H1 (cell line): ENCODE results near the gene ACP3. TPM values are rescaled to one million over a fixed set of nuclear protein-coding genes. Genes with fewer than 3 reads are reported as not detected.
A peak's percentile ranks its signal among the peaks of the same experiment; 100 is the strongest.

Experiments
- CTCF ChIA-PET: fragments of 300-600 bp; sonication (Branson Sonifier 250); formaldehyde crosslinking; loops from one replicate; lab custom pipeline; 2021; ENCODE audit not compliant: partially characterized antibody; lab: Charles Lee
- POLR2A ChIA-PET: fragments of 300-600 bp; sonication (Branson Sonifier 250); formaldehyde crosslinking; loops from one replicate; lab custom pipeline; 2021; ENCODE audit warnings: inconsistent platforms; ENCODE audit not compliant: partially characterized antibody; lab: Charles Lee
- DNase-seq, 2 experiments: peaks; one replicate each; pipeline versions ENCODE4 v3.0.0 to v3.0.0-alpha.2; 2010 to 2022; ENCODE audit warnings: low spot score in 2 of 2, low read depth in 1 of 2, mixed read lengths in 1 of 2
- FAIRE-seq: peaks from 2 replicates; lab custom pipeline; 2011; peaks lifted over from hg19 to GRCh38; lab: Jason Lieb, UNC
- H2AFZ ChIP-seq: 2 replicates; pipeline ENCODE4 v1.8.1; 2012; ENCODE audit warnings: low read length, inconsistent platforms
- H2AK5ac ChIP-seq: 2 replicates; pipeline ENCODE4 v1.6.1; 2013; ENCODE audit warnings: low read depth, low read length
- H2BK120ac ChIP-seq: replicated peaks from 2 replicates; pipeline ENCODE3; 2013; ENCODE audit warnings: low read depth, low read length, inconsistent platforms
- H2BK12ac ChIP-seq: 2 replicates; pipeline ENCODE4 v1.6.1; 2013; ENCODE audit warnings: low read depth, low read length
- H2BK15ac ChIP-seq: 2 replicates; pipeline ENCODE4 v1.6.1; 2013; ENCODE audit warnings: low read length
- H2BK20ac ChIP-seq: 2 replicates; pipeline ENCODE4 v1.6.1; 2013; ENCODE audit warnings: low read length
- H2BK5ac ChIP-seq: 2 replicates; pipeline ENCODE4 v1.6.1; 2013; ENCODE audit warnings: low read depth, low read length
- H3K14ac ChIP-seq: 2 replicates; pipeline ENCODE4 v1.6.1; 2013; ENCODE audit warnings: inconsistent platforms; ENCODE audit not compliant: insufficient read length
- H3K18ac ChIP-seq: 2 replicates; pipeline ENCODE4 v1.6.1; 2013; ENCODE audit warnings: low read length; ENCODE audit errors: extremely low read depth
- H3K23ac ChIP-seq: 2 replicates; pipeline ENCODE4 v1.6.1; 2013; ENCODE audit warnings: inconsistent platforms; ENCODE audit not compliant: insufficient read length
- H3K23me2 ChIP-seq: 2 replicates; pipeline ENCODE4 v1.6.1; 2013; ENCODE audit warnings: low read depth, low read length
- H3K27ac ChIP-seq: 2 replicates; pipeline ENCODE4 v1.6.1; 2011; ENCODE audit warnings: low read depth, low read length, inconsistent platforms
- H3K27me3 ChIP-seq, 4 experiments: replicated peaks in 1 of 4; 1 replicate in 1 of 4; 2 replicates in 3 of 4; pipeline versions ENCODE4 v1.6.1 to v1.8.1; 2011 to 2013; ENCODE audit warnings: low read length in 3 of 4, mild to moderate bottlenecking in 3 of 4, inconsistent platforms in 2 of 4, mixed read lengths in 2 of 4, moderate library complexity in 1 of 4; ENCODE audit not compliant: control insufficient read depth in 3 of 4, insufficient read depth in 3 of 4; ENCODE audit errors: extremely low read depth in 1 of 4
- H3K36me3 ChIP-seq, 4 experiments: 2 replicates each; pipeline versions ENCODE4 v1.6.1 to v1.8.1; 2011 to 2013; ENCODE audit warnings: mild to moderate bottlenecking in 4 of 4, low read length in 3 of 4, moderate library complexity in 2 of 4, control low read depth in 1 of 4, inconsistent platforms in 1 of 4; ENCODE audit not compliant: insufficient read depth in 4 of 4, control insufficient read depth in 2 of 4
- H3K4ac ChIP-seq: replicated peaks from 2 replicates; pipeline ENCODE3; 2013; ENCODE audit warnings: low read length, low read depth, mixed read lengths, inconsistent platforms; ENCODE audit not compliant: insufficient read length
- H3K4me1 ChIP-seq, 4 experiments: replicated peaks in 1 of 4; 1 replicate in 1 of 4; 2 replicates in 3 of 4; pipeline versions ENCODE4 v1.6.1 to v1.8.1; 2011 to 2013; ENCODE audit warnings: low read length in 3 of 4, inconsistent platforms in 2 of 4, mixed read lengths in 1 of 4; ENCODE audit not compliant: insufficient read depth in 4 of 4, control insufficient read depth in 3 of 4
- H3K4me2 ChIP-seq, 2 experiments: 2 replicates each; pipeline versions ENCODE4 v1.6.1 to v1.8.1; 2011 to 2013; ENCODE audit warnings: low read depth in 2 of 2, low read length in 2 of 2, control low read depth in 1 of 2, inconsistent platforms in 1 of 2, mild to moderate bottlenecking in 1 of 2; ENCODE audit not compliant: insufficient read depth in 1 of 2
- H3K4me3 ChIP-seq, 4 experiments: fragments of 200-600, 300-600 bp in 1 of 4; sonication (generic), shearing (Covaris generic), sonication (Bioruptor Twin) in 1 of 4; 2 replicates each; pipeline versions ENCODE4 v1.5.1 to v1.8.1; 2011 to 2016; ENCODE audit warnings: low read length in 4 of 4, low read depth in 3 of 4, control low read depth in 2 of 4, inconsistent platforms in 2 of 4, mild to moderate bottlenecking in 2 of 4, mixed read lengths in 1 of 4, moderate library complexity in 1 of 4; ENCODE audit not compliant: insufficient read depth in 2 of 4; ENCODE audit errors: extremely low read depth in 1 of 4
- H3K56ac ChIP-seq: replicated peaks from 2 replicates; pipeline ENCODE3; 2013; ENCODE audit warnings: low read depth, mild to moderate bottlenecking, mixed read lengths, low read length, inconsistent platforms; ENCODE audit not compliant: insufficient read length
- H3K79me1 ChIP-seq: 2 replicates; pipeline ENCODE4 v1.6.1; 2013; ENCODE audit warnings: low read depth, low read length, control low read depth
- H3K79me2 ChIP-seq, 2 experiments: 2 replicates each; pipeline versions ENCODE4 v1.6.1 to v1.8.1; 2012 to 2013; ENCODE audit warnings: low read length in 2 of 2, mild to moderate bottlenecking in 2 of 2, inconsistent platforms in 1 of 2; ENCODE audit not compliant: insufficient read depth in 2 of 2, control insufficient read depth in 1 of 2
- H3K9ac ChIP-seq, 4 experiments: replicated peaks in 1 of 4; 1 replicate in 1 of 4; 2 replicates in 3 of 4; pipeline versions ENCODE4 v1.6.1 to v1.8.1; 2011 to 2013; ENCODE audit warnings: low read depth in 3 of 4, low read length in 3 of 4, control low read depth in 2 of 4, mild to moderate bottlenecking in 2 of 4, moderate library complexity in 2 of 4, inconsistent platforms in 1 of 4; ENCODE audit errors: extremely low read depth in 1 of 4
- H3K9me3 ChIP-seq, 2 experiments: 2 replicates each; pipeline versions ENCODE4 v1.6.1 to v1.8.1; 2012 to 2013; ENCODE audit warnings: mild to moderate bottlenecking in 2 of 2, moderate library complexity in 2 of 2, control low read depth in 1 of 2, inconsistent platforms in 1 of 2, low read depth in 1 of 2, low read length in 1 of 2, mixed read lengths in 1 of 2; ENCODE audit not compliant: insufficient read depth in 2 of 2
- H4K20me1 ChIP-seq, 2 experiments: replicated peaks in 1 of 2; 2 replicates each; pipeline versions ENCODE3 to v1.8.1; 2011 to 2013; ENCODE audit warnings: inconsistent platforms in 2 of 2, low read length in 2 of 2, mild to moderate bottlenecking in 1 of 2; ENCODE audit not compliant: insufficient read depth in 2 of 2, control insufficient read depth in 1 of 2
- H4K5ac ChIP-seq: 2 replicates; pipeline ENCODE4 v1.6.1; 2013; ENCODE audit warnings: low read length, low read depth, mixed read lengths, inconsistent platforms; ENCODE audit not compliant: insufficient read length
- H4K8ac ChIP-seq: 2 replicates; pipeline ENCODE4 v1.8.0; 2013; ENCODE audit warnings: mild to moderate bottlenecking, moderate library complexity, low read length, inconsistent platforms; ENCODE audit not compliant: insufficient read depth; ENCODE audit errors: extremely low read depth
- H4K91ac ChIP-seq: replicated peaks from 2 replicates; pipeline ENCODE3; 2013; ENCODE audit warnings: low read length, mixed read lengths, inconsistent platforms; ENCODE audit not compliant: insufficient read length
- BACH1 ChIP-seq: IDR thresholded peaks from 2 replicates; pipeline ENCODE4 v1.6.1; 2012; ENCODE audit warnings: low read length, improper control_type of control experiment
- CBX5 ChIP-seq: fragments of 300-800, 300-1000 bp; sonication (generic); IDR thresholded peaks from 2 replicates; pipeline ENCODE4 v1.7.1; 2016; ENCODE audit warnings: antibody characterized with exemption, low read length, low read depth
- JUN ChIP-seq: IDR thresholded peaks from 2 replicates; pipeline ENCODE4 v1.6.1; 2011; ENCODE audit warnings: low read depth, mild to moderate bottlenecking, improper control_type of control experiment, low read length
- SIRT6 ChIP-seq: IDR thresholded peaks from one replicate; pipeline ENCODE4 v1.7.1; 2012; ENCODE audit warnings: low read length, inconsistent platforms
- USF2 ChIP-seq: IDR thresholded peaks from 2 replicates; pipeline ENCODE4 v1.6.1; 2011; ENCODE audit warnings: low read length, improper control_type of control experiment
- ZNF274 ChIP-seq: IDR thresholded peaks from 2 replicates; pipeline ENCODE4 v1.7.0; 2012; ENCODE audit warnings: low read length, borderline replicate concordance; ENCODE audit errors: extremely low read depth
- WGBS, 2 experiments: shearing (Covaris generic) in 1 of 2; methylation state at CpG; one replicate each; pipeline versions ENCODE4 v1.1.6 to v1.1.7; 2013 to 2015; ENCODE audit warnings: low lambda C conversion rate in 2 of 2, mixed read lengths in 2 of 2, inconsistent platforms in 1 of 2, low coverage in 1 of 2, missing lambda C conversion rate in 1 of 2; ENCODE audit not compliant: insufficient replicate concordance in 2 of 2, insufficient coverage in 1 of 2, insufficient read length in 1 of 2; ENCODE audit errors: extremely low coverage in 1 of 2, missing lambda C conversion rate in 1 of 2; 5-methylcytosine and 5-hydroxymethylcytosine counted together
- polyA plus RNA-seq, 7 experiments: library from polyadenylated mRNA; depleted of rRNA in 3 of 7; stranded (reverse) in 5 of 7; unstranded in 2 of 7; fragments of >200 nt in 5 of 7; fragments of 200-250 nt in 2 of 7; gene quantifications; 1 replicate in 5 of 7; 2 replicates in 1 of 7; 4 replicates in 1 of 7; pipeline versions ENCODE4 v1.2.1 to v1.2.3, GENCODE V29; 2011 to 2013; ENCODE audit warnings: missing spikeins in 2 of 7, mixed read lengths in 2 of 7
- total RNA-seq: library from RNA; stranded (reverse); fragmentation: NEBNext Ultra II Directional; extraction: Animal tissue kit (Norgen Biotek cat#: 25700); gene quantifications from 2 replicates; pipeline ENCODE4 v1.2.1, GENCODE V29; 2021

Gene ACP3
- total and polyA plus RNA-seq, 2 of the 8 experiments (the other 6 are each of a cell fraction or from before 2014, with no cell fraction given): 1.2 to 1.4 TPM

GRCh38 chr3:132288357-132288756, 28.9 kb upstream of the ACP3 start:
- no peak overlapping the region for H2BK5ac ChIP-seq
- no peak overlapping the region for H3K23ac ChIP-seq
- no peak overlapping the region for H3K9ac ChIP-seq
- no peaks in the 10 kb centered on the region for H3K27me3 ChIP-seq
- POLR2A ChIA-PET: no interaction called here
- no peak for TF ChIP-seq JUN
- no peak for TF ChIP-seq CBX5
- no peak for TF ChIP-seq SIRT6
- no peak for TF ChIP-seq ZNF274
- no peak for TF ChIP-seq USF2
- no peak for TF ChIP-seq BACH1
- no peak overlapping the region for H2BK20ac ChIP-seq
- H3K4me2 ChIP-seq: no peak overlapping the region
- no peak overlapping the region for H2AK5ac ChIP-seq
- FAIRE-seq (peak; percentile 55), DNase-seq (no peak)
- H4K20me1 ChIP-seq: no peaks in the 10 kb centered on the region
- H3K36me3 ChIP-seq: no peaks in the 10 kb centered on the region
- no peaks in the 10 kb centered on the region for H3K79me1 ChIP-seq
- H2BK12ac ChIP-seq: no peak overlapping the region
- no peak overlapping the region for H2BK120ac ChIP-seq
- WGBS, 2 experiments: 95% methylated on average over 2 of the region's 2 CpGs; no CpG with 5 or more reads in 1 of the 2 experiments
- H3K4me3 ChIP-seq: no peak overlapping the region
- H3K14ac ChIP-seq: no peak overlapping the region
- H3K4ac ChIP-seq: no peak overlapping the region
- peaks cover 9 to 22% (median 11%) of the 10 kb centered on the region in 4 experiments for H3K4me1 ChIP-seq
- H3K56ac ChIP-seq: no peak overlapping the region
- no peaks in the 10 kb centered on the region for H3K9me3 ChIP-seq
- H4K5ac ChIP-seq: no peak overlapping the region
- H3K27ac ChIP-seq: no peak overlapping the region
- no peak overlapping the region for H4K8ac ChIP-seq
- CTCF ChIA-PET: interaction anchor here (1.0 to 3.0 kb wide), 4 partner anchors 37 to 108 kb away, joined by 3 to 14 read pairs (median 3); no protein-coding TSS in a partner anchor
- H3K23me2 ChIP-seq: peaks cover 2% of the 10 kb centered on the region; the same call in 1 of the 2 replicates
- H3K79me2 ChIP-seq: no peaks in the 10 kb centered on the region
- H3K18ac ChIP-seq: no peak overlapping the region
- H2BK15ac ChIP-seq: no peak overlapping the region
- no peak overlapping the region for H2AFZ ChIP-seq
- no peak overlapping the region for H4K91ac ChIP-seq
